SKM-1 treated with dmso at 0.1 percent for 144 hours (cell line): ENCODE measurements around the gene CRYZ.
"Not testable (repeated sequence)": the region's sequence is repeated elsewhere in the genome, so short reads cannot be mapped to it uniquely, and the experiment has no call there.

Experiments used
- DNase-seq: peaks from one replicate; lab custom pipeline; 2025; ENCODE audit not compliant: unreplicated experiment; lab: John Stamatoyannopoulos, UW

The CRYZ gene, protein sequence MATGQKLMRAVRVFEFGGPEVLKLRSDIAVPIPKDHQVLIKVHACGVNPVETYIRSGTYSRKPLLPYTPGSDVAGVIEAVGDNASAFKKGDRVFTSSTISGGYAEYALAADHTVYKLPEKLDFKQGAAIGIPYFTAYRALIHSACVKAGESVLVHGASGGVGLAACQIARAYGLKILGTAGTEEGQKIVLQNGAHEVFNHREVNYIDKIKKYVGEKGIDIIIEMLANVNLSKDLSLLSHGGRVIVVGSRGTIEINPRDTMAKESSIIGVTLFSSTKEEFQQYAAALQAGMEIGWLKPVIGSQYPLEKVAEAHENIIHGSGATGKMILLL

DNA sequence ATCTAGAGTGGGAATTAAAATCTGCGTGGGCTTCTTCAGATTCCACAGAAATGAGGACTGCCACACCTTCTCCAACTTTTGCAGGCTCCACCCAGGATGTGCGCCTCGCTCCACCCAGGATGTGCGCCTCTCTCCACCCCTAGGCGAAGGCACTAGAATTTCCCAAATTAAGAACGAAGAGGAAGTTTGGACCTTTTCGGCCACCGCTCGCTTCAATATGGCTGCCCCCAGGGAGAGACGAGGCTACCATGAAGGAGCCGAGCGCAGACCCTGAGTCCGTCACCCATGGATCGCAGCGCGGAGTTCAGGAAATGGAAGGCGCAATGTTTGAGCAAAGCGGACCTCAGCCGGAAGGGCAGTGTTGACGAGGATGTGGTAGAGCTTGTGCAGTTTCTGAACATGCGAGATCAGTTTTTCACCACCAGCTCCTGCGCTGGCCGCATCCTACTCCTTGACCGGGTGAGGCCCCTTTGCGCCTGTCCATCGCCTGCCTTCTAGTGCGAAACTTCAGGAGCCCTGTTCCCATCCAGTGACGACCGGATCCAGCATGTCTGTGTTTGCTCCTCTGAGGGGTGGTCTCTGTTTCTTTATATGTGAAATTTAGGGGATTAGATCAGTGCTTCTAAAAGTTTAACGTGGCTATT, at the start of gene CRYZ, which contains the start of gene TYW3:
Gene CRYZ, minus strand, starts transcription at position 91 of the 644 bp plus-strand sequence. CDS start 8,229 bp downstream, outside the sequence.
Gene TYW3, plus strand, starts transcription at position 193 of the 644 bp plus-strand sequence. Its CDS starts 93 bp downstream, at position 286.
- DNase-seq = peak; percentile 89

DNA sequence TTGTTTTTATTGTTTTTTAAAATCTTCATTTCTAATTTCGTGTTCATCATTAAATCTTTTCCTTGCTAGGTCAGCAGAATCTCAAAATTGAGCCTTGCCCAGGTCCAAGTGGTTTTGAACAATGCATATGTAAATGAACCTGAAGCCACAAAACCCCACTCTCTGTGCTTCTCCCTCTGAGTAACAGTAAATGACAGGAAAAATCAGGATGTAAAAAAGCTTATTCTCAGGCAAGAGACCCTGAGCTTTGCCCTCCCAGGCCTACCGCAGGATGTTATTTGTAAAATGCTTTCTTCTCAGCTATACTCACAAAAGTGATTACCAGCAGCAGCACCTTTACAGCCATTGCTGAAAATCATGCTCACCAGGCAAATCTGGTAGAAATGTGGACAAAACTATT, 47.7 kb upstream of the CRYZ start:
- DNase-seq = no peak

DNA sequence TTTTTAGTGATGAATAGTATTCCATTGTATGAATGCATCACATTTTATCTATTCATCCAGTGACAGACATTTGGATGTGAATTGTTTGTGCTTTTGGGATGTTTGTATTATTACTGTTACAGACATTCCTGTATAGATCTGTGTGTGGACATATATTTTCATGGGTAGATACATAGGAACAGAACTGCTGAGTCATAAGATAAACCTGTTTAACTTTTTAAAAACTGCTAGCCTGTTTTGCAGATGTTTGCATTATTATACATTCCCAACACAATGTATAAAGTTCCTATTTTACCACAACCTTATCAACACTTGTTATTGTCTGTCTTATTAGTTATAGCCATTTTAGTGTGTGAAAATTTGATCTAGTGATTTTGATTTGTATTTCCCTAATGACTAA, 46.9 kb upstream of the CRYZ start:
- DNase-seq = no peak

DNA sequence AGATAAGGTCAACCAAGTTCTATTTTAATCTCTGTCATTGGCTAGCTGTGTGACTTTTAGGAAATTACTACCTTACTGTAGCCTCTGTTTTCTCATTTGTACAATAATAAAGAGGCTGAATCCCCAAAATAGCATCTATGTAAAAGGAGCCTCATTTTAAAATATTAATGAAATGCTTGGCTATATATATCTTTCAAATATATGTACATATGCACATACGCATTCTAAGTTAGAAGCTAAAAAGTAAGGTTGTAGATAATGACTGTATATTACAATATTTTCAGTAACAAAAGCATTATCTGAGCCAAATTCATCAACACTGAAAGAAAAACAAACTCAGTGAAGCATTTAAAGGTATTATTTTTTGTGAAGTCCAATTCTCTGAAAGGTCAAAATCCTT, 44.7 kb upstream of the CRYZ start:
- no peak for DNase-seq

DNA sequence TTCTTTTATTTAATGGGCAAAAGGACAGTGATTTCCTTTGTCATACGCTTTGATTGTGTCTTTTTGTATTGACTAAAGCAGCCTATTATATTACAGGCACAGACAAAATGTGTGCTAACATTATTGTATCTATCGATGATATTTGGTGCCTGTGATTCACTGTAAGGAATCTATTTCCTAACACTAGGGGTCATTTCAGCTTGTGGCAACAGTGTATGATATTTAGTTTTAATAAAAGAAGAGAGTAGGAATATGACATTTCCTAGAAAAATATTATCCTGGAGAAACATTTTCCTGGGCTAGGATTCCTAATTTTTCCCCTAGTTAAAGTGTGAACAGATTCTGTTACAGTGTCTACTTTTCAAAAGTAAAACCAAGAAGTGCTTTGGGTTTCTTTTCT, 42.9 kb upstream of the CRYZ start:
- DNase-seq = no peak

DNA sequence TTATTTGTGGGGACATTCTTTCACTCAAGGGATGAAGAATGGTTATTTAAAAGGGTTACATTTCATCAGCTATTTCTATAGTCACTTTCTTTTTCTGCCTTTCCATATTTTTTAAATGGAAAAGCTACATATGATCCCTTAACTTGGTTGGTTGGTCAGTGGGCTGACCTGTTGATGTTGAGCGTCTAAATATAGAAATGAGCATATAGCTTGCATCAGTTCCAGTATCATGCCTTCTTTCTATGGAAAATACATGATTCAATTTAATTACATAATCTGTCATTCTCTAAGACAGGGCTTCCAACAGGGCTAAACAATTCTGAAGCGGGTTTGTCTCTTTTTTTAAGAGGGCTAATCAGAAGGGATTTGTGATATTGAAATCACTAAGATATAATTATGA, 40.7 kb upstream of the CRYZ start:
- DNase-seq = no peak

DNA sequence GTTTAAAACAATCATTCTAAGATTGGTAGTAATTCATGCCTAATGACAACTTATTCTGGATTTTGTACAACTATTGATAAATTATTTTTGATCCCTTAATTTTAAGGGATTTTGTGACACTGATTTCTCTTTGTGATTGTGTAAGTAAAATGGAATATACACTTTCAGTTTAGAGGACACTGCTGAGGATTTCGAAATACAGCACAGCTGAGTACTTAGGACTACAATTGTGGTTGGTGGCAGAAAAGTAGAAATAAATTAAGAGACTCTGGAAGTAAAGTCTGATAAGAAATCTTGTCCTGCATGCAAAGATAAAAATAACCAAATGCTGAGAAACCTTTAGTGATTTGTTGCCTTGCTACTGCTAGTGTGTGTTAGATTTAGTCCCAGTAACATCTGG, 40.1 kb upstream of the CRYZ start:
- peak; percentile 7 for DNase-seq

DNA sequence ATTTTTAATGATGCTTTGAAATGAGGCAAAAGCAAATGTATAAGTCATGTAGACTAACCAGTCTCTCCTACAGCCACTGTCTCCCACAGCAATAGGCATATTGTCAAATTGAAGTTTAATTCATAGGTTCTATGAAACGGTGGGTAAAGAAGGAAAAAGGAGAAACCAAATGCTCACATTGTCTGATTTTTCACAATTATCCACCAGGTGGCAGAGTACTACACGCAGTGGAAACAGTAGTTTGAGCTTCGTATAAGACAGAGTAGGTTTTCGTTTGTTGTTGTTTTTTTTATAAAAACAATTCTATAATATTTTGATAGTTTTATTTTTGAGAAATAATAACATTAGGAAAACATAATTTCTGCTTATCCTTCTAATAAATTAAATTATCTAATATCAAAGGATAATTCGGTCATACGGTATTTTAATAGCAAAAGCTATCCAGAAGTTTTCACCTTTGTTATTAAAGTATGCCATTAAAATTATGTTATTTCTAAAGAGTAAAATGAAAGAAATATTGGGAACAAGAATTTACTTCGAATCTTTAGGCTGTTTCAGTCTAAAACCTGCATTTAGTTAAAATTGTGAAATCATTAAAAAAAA, 39.2 kb upstream of the CRYZ start:
- peak; percentile 44 for DNase-seq

DNA sequence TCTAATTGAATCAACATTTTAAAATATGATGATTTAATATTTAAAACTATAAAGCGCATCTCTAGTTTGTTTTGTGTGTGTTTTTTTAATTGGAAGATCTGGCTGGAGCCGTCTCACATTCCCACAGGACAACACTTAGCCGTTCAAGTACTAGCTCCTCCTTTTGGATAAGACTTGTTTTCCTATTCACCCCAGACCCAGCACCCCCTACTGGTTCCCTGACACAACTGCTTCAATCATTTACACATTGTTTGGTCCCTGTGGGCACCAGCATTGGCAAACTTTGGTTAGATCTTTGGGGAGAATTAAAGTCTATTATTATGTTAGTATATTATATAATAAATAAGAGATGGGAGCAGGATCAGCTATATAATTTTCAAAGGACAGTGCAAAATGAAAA, 34.6 kb upstream of the CRYZ start:
- DNase-seq = no peak

DNA sequence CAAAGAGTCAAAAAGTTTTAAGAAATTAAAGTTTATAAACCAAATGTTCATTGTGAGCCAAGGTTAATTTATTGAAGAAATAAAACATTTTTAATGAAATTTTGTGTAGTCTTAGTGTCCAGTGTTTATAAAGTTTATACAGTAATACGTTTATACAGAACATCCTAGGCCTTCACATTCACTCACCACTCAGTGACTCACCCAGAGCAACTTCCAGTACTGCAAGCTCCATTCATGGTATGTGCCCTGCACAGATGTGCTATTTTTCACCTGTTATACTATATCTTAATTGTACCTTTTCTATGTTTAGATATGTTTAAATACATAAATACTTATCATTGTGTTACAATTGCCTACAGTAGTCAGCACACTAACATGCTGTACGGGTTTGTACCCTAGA, 33.7 kb upstream of the CRYZ start:
- DNase-seq = no peak

DNA sequence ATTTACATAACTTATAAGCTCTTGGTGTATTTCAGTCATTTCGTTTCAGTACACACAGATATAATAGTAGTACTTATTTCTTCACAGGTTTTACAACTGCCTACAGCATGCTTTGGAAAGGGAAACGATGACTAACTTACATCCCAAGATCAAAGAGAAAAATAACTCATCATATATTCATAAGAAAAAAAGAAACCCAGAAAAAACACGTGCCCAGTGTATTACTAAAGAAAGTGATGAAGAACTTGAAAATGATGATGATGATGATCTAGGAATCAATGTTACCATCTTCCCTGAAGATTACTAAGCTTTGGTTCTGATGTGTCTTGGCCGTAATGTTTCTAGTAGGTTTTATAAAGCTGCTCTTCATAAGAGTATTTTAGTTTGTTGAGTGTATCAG, 31.0 kb upstream of the CRYZ start:
- DNase-seq = no peak

DNA sequence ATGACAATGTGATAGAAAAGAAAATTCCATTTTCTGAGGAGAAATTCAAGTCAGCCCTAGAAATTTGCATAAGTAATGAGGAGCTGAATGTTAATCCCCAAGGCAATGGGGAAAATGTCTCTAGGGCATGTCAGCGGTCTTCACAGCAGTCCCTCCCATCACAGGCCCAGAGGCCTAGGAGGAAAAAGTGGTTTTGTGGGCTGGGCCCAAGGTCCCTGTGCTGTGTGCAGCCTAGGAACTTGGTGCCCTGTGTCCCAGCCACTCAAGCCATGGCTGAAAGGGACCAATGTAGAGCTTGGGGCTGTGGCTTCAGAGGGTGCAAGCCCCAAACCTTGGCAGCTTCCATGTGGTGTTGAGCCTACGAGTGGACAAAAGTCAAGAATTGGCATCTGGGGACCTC, 23.8 kb upstream of the CRYZ start:
- not testable (repeated sequence) for DNase-seq

DNA sequence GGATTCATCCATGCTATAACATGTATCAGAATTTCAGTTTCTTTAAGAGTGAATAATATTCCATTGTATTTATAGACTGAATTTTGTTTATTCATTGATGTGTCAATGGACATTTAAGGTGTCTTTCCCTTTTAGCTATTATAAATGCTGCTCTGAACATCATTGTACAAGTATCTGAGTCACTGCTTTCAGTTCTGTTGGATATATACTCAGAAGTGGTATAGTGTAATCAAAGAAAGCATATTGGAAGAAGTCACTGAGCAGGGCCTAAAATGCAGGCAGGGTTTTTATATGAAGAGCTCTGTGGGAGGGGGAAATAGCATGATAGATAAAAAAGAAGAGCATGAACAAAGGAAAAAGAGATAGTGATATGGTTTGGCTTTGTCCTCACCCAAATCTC, 22.6 kb upstream of the CRYZ start:
- DNase-seq = no peak

DNA sequence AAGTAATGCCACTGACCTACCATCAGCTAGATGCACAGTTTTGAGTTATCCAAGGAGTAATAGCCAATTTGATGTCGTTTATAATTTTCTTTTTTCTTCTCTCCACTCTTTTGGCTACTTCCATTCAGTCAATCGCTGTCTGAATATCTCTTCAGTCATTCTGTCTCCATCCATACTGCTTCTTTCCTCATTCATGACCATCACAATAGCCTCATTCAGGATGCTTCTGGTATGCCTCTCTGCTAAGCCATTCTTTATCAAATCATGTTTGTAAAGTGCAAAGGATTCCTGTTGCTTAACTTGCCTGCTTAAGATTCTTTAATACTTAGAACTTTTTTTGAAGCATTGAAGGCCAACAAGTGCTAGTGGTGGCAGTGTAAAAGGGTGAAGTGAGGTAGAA, 20.3 kb upstream of the CRYZ start:
- DNase-seq = no peak

DNA sequence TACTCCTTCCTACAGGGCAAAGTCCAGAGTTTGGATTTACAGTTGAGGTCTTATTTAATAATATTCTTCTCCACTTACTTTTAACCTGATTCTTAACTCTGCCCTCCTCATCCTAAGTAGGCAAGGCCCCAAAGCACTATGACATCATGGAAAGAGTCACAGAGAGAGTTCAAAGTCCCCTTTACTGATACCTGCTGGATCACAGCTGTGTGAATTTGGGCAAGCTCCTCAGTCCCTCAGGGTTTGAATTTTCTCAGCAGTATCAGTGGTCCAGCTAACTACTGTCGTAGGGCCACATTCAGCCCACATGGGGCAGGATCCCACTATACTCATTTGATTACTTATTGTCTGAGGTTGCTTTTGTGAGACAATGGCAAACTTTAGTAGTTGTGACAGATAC, 16.1 kb upstream of the CRYZ start:
- DNase-seq = no peak

DNA sequence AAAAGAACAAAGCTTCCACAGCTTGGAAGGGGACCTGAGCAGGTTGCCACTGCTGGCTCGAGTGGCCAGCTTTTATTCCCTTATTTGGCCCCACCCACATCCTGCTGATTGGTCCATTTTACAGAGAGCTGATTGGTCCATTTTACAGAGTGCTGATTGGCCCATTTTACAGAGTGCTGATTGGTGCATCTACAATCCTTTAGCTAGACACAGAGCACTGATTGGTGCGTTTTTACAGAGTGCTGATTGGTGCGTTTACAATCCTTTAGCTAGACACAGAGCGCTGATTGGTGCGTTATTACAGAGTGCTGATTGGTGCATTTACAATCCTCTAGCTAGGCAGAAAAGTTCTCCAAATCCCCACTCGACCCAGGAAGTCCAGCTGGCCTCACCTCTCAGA, 12.4 kb upstream of the CRYZ start:
- DNase-seq = not testable (repeated sequence)

DNA sequence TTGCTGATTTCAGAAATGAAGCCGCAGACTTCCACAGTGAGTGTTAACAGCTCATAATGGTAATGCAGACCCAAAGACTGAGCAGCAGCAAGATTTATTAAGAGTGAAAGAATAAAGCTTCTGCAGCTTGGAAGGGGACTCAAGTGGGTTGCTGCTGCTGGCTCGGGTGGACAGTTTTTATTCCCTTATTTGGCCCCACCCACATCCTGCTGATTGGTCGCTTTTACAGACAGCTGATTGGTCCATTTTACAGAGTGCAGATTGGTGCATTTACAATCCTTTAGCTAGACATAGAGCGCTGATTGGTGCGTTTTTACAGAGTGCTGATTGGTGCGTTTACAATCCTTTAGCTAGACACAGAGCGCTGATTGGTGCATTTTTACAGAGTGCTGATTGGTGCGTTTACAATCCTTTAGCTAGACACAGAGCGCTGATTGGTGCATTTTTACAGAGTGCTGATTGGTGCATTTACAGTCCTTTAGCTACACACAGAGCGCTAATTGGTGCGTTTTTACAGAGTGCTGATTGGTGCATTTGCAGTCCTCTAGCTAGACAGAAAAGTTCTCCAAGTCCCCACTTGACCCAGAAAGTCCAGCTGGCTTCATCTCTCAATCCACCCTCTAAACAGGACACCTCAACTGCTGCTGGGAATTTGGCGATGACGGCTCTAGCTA, 7.6 kb upstream of the CRYZ start:
- not testable (repeated sequence) for DNase-seq

DNA sequence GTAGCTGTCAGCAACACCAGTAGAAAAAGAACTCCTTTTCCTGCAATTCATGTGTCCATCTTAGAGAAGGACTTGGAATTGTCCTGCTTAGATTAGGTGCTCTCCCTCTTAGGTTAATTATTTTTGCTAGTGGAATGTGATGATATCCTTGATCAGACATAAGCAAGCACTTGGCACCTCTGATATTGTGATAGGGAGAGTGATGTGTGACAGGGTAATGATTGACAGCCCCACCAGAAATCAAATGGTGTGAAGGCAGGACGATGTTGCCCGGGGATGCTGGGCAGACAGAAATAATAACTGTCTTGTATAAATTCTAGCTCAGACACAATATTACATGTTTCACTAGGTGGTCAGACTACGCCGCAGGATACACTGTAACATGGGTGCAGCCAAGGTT, 4.5 kb upstream of the CRYZ start:
- no peak for DNase-seq

DNA sequence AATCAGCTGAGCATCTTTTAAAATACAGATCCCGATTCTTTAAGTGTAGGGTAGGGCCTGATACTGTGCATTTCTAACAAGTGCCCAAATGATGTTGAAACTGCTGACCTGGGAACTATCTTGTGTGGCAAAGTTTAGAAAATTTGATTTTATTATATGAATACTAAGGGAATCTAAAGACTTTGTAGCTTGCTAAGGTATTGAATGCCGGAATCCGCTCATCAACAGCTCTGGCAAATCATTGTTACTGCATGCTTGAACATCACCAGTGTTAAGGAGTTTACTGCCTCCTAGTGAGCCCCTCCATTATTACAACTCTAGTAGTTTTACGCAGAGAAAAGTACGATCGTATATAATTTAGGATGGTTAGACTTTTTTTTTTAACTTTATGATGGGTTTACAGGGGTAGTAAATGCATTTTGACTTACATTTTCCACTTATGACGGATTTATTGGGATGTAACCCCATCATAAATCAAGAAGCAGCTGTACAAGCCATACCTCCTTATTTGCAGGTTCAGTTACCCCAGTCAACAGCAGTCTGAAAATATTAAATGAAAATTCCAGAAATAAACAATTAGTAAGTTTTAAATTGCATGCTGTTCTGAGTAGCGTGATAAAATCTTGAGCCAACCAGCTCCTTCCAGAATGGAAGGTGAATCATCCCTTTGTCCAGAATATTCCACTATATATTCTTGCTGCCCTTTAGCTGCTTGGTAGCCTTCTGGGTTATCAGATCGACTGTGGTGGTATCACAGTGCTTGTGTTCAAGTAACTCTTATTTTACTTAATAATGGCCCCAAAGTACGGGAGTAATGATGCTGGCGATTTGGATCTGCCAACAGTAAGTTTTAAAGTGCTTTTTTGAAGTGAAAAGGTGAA, 994 bp upstream of the CRYZ start:
- DNase-seq = peak; percentile 77

DNA sequence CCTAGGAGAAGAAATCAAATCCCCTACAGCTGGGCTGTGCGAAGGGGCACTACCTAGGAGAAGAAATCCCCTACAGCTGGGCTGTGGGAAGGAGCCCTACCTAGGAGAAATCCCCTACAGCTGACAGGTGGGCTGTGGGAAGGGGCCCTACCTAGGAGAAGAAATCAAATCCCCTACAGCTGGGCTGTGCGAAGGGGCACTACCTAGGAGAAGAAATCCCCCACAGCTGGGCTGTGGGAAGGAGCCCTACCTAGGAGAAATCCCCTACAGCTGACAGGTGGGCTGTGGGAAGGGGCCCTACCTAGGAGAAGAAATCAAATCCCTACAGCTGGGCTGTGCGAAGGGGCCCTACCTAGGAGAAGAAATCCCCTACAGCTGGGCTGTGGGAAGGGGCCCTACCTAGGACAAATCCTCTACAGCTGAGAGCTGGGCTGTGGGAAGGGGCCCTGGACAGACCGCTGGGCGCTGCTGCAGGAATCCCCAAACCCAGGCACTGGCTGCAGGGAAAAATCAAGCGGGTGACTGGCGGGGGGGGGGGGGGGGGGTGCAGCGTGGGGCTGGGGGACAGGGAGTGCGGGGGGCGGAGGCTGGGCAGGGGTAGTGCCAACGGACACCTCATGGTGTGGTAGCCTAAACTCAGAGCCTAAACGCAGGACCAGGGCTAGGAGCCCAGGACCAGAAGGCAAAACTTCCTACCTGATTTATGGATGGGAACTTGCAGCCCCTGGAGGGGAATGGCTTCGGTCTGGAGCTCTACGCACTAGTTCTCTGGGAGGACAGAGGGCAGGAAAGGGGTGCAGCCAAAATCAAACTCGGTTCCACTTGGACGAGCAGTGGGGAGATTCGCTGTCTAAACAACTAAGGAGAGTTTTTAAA, 541 bp downstream of the CRYZ start:
- not testable (repeated sequence) for DNase-seq
